ENCODE measurements around the gene VSTM2B. TPM values are rescaled to one million over a fixed set of nuclear protein-coding genes. Genes with fewer than 3 reads are reported as not detected.

Gene VSTM2B
- total RNA-seq, 1 experiment from 2014 or later: not detected

DNA sequence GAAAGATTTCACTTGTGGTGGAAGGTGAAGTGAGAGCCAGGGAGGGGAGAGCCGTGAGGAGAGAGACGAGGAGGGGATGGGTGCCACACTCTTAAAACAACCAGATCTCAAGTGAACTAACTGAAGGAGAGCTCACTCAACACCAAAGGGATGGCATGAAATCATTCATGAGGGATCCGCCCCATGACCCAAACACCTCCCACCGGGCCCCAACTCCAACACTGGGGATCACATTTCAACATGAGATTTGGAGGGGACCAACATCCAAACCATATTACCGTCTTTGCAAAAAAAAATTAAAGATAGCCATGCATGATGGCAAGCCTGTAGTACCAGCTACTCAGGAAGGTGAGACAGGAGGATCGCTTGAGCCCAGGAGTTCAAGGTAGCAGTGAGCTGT, 45.4 kb downstream of the VSTM2B start:
- H3K9ac ChIP-seq (ENCODE audit: low read length): no peak overlapping the region
- H3K9me2 ChIP-seq (replicated peaks; ENCODE audit: insufficient read depth, low read length): no peaks in the 10 kb centered on the region
- no peaks in the 10 kb centered on the region for H4K20me1 ChIP-seq (ENCODE audit: insufficient read depth, low read depth, low read length)
- no peaks in the 10 kb centered on the region for H3K4me1 ChIP-seq (ENCODE audit: low read length)
- H3K27me3 ChIP-seq (ENCODE audit: low read length): no peaks in the 10 kb centered on the region
- H3K27ac ChIP-seq (ENCODE audit: low read length): no peak overlapping the region
- H3K4me2 ChIP-seq (ENCODE audit: low read depth, low read length, poor library complexity, severe bottlenecking): no peak overlapping the region
- no peaks in the 10 kb centered on the region for H3K9me3 ChIP-seq (ENCODE audit: low read length)
- H2AFZ ChIP-seq (ENCODE audit: low read length): no peak overlapping the region
- no peak for DNase-seq
- no peaks in the 10 kb centered on the region for H3K79me2 ChIP-seq (ENCODE audit: low read length)
- no peak overlapping the region for H3K4me3 ChIP-seq (ENCODE audit: low read length)
- no peaks in the 10 kb centered on the region for H3K36me3 ChIP-seq (ENCODE audit: insufficient read depth, low read length)

- H3K9me2 ChIP-seq (replicated peaks; ENCODE audit: insufficient read depth, low read length): no peaks in the 10 kb centered on the region
- H3K36me3 ChIP-seq (ENCODE audit: insufficient read depth, low read length): no peaks in the 10 kb centered on the region
- H3K27me3 ChIP-seq (ENCODE audit: low read length): no peaks in the 10 kb centered on the region
- H3K4me2 ChIP-seq (ENCODE audit: low read depth, low read length, poor library complexity, severe bottlenecking): no peak overlapping the region
- DNase-seq: no peak
- H3K4me1 ChIP-seq (ENCODE audit: low read length): peaks cover 6% of the 10 kb centered on the region
- no peaks in the 10 kb centered on the region for H3K9me3 ChIP-seq (ENCODE audit: low read length)
- H3K9ac ChIP-seq (ENCODE audit: low read length): no peak overlapping the region
- no peak overlapping the region for H3K4me3 ChIP-seq (ENCODE audit: low read length)
- H3K27ac ChIP-seq (ENCODE audit: low read length): no peak overlapping the region
- H4K20me1 ChIP-seq (ENCODE audit: insufficient read depth, low read depth, low read length): no peaks in the 10 kb centered on the region
- H2AFZ ChIP-seq (ENCODE audit: low read length): no peak overlapping the region
- H3K79me2 ChIP-seq (ENCODE audit: low read length): no peaks in the 10 kb centered on the region
Measured at GRCh38 chr19:29573486-29573885, 47.7 kb downstream of the VSTM2B start.

GRCh38 chr19:29574510-29574909, 48.7 kb downstream of the VSTM2B start:
- Histone ChIP-seq H3K9ac (ENCODE audit: low read length) (no peak overlapping the region), H3K27me3 (ENCODE audit: low read length) (no peaks in the 10 kb centered on the region), H3K9me3 (ENCODE audit: low read length) (no peaks in the 10 kb centered on the region), H3K4me2 (ENCODE audit: low read depth, low read length, poor library complexity, severe bottlenecking) (no peak overlapping the region), H3K27ac (ENCODE audit: low read length) (no peak overlapping the region), H2AFZ (ENCODE audit: low read length) (no peak overlapping the region), H3K9me2 (replicated peaks; ENCODE audit: insufficient read depth, low read length) (no peaks in the 10 kb centered on the region), H3K4me3 (ENCODE audit: low read length) (no peak overlapping the region), H3K36me3 (ENCODE audit: insufficient read depth, low read length) (no peaks in the 10 kb centered on the region), H3K4me1 (ENCODE audit: low read length) (peaks cover 6% of the 10 kb centered on the region), H4K20me1 (ENCODE audit: insufficient read depth, low read depth, low read length) (no peaks in the 10 kb centered on the region), H3K79me2 (ENCODE audit: low read length) (no peaks in the 10 kb centered on the region)
- DNase-seq: no peak

- no peaks in the 10 kb centered on the region for H3K27me3 ChIP-seq (ENCODE audit: low read length)
- H3K9me3 ChIP-seq (ENCODE audit: low read length): no peaks in the 10 kb centered on the region
- H3K9ac ChIP-seq (ENCODE audit: low read length): no peak overlapping the region
- DNase-seq: no peak
- H3K4me3 ChIP-seq (ENCODE audit: low read length): no peak overlapping the region
- no peak overlapping the region for H2AFZ ChIP-seq (ENCODE audit: low read length)
- H4K20me1 ChIP-seq (ENCODE audit: insufficient read depth, low read depth, low read length): no peaks in the 10 kb centered on the region
- peak overlapping the region; percentile 16 for H3K4me2 ChIP-seq (ENCODE audit: low read depth, low read length, poor library complexity, severe bottlenecking)
- H3K4me1 ChIP-seq (ENCODE audit: low read length): peaks cover 6% of the 10 kb centered on the region
- H3K27ac ChIP-seq (ENCODE audit: low read length): no peak overlapping the region
- H3K36me3 ChIP-seq (ENCODE audit: insufficient read depth, low read length): no peaks in the 10 kb centered on the region
- no peaks in the 10 kb centered on the region for H3K79me2 ChIP-seq (ENCODE audit: low read length)
- no peaks in the 10 kb centered on the region for H3K9me2 ChIP-seq (replicated peaks; ENCODE audit: insufficient read depth, low read length)
Measured at GRCh38 chr19:29576046-29576606, 50.3 kb downstream of the VSTM2B start.

- Histone ChIP-seq H3K27ac (ENCODE audit: low read length) (no peak overlapping the region), H3K9me2 (replicated peaks; ENCODE audit: insufficient read depth, low read length) (no peaks in the 10 kb centered on the region), H3K4me1 (ENCODE audit: low read length) (peaks cover 6% of the 10 kb centered on the region), H3K9me3 (ENCODE audit: low read length) (no peaks in the 10 kb centered on the region), H4K20me1 (ENCODE audit: insufficient read depth, low read depth, low read length) (no peaks in the 10 kb centered on the region), H3K27me3 (ENCODE audit: low read length) (no peaks in the 10 kb centered on the region), H3K36me3 (ENCODE audit: insufficient read depth, low read length) (no peaks in the 10 kb centered on the region), H3K4me3 (ENCODE audit: low read length) (no peak overlapping the region), H3K79me2 (ENCODE audit: low read length) (no peaks in the 10 kb centered on the region), H2AFZ (ENCODE audit: low read length) (no peak overlapping the region), H3K9ac (ENCODE audit: low read length) (no peak overlapping the region), H3K4me2 (ENCODE audit: low read depth, low read length, poor library complexity, severe bottlenecking) (peak overlapping the region; percentile 16)
- no peak for DNase-seq
Measured at GRCh38 chr19:29576761-29577648, 51.2 kb downstream of the VSTM2B start.

DNA sequence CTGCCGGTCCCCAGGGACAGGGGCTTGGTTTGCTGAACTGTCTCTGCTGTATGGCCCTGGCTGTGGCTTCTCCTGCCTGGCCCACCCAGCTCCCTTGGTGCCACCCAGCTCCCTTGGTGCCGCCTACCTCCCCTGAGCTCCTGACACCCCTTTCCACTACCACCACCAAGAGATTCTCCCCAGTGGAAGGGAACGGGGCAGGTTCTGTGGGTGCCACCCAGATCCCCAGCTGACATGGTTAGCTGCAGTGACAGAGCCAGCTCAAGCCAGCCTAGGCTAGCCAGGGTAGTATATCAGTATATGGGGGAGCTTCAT, 51.8 kb downstream of the VSTM2B start:
- Histone ChIP-seq H3K4me1 (ENCODE audit: low read length) (peaks cover 6% of the 10 kb centered on the region), H3K9me3 (ENCODE audit: low read length) (no peaks in the 10 kb centered on the region), H3K36me3 (ENCODE audit: insufficient read depth, low read length) (no peaks in the 10 kb centered on the region), H3K9ac (ENCODE audit: low read length) (no peak overlapping the region), H2AFZ (ENCODE audit: low read length) (no peak overlapping the region), H3K27me3 (ENCODE audit: low read length) (no peaks in the 10 kb centered on the region), H3K9me2 (replicated peaks; ENCODE audit: insufficient read depth, low read length) (no peaks in the 10 kb centered on the region), H3K4me2 (ENCODE audit: low read depth, low read length, poor library complexity, severe bottlenecking) (no peak overlapping the region), H3K27ac (ENCODE audit: low read length) (no peak overlapping the region), H3K79me2 (ENCODE audit: low read length) (no peaks in the 10 kb centered on the region), H3K4me3 (ENCODE audit: low read length) (no peak overlapping the region), H4K20me1 (ENCODE audit: insufficient read depth, low read depth, low read length) (no peaks in the 10 kb centered on the region)
- no peak for DNase-seq

DNA sequence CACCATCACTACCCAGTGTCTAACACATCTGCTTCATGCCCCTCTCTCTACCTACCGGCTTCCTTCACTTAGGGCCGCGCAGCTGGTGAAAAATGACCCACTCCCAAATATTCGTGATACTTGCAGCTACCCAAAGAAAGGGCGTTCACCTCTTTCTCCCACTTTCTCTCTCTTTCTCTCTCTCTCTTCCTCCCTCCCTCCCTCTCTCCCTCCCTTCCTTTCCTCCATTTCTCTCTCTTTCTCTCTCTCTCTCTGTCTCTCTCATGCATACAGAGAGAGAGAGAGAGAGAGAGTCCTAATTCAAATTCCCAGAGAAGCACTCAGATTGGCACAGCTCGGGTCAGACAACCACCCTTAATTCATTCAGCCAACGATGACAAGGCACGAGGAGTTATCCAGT, 52.6 kb downstream of the VSTM2B start:
- Histone ChIP-seq H3K9me3 (ENCODE audit: low read length) (no peaks in the 10 kb centered on the region), H3K79me2 (ENCODE audit: low read length) (no peaks in the 10 kb centered on the region), H3K4me3 (ENCODE audit: low read length) (no peak overlapping the region), H3K9me2 (replicated peaks; ENCODE audit: insufficient read depth, low read length) (no peaks in the 10 kb centered on the region), H2AFZ (ENCODE audit: low read length) (no peak overlapping the region), H3K9ac (ENCODE audit: low read length) (no peak overlapping the region), H3K27me3 (ENCODE audit: low read length) (no peaks in the 10 kb centered on the region), H3K4me1 (ENCODE audit: low read length) (peaks cover 6% of the 10 kb centered on the region), H3K4me2 (ENCODE audit: low read depth, low read length, poor library complexity, severe bottlenecking) (no peak overlapping the region), H3K36me3 (ENCODE audit: insufficient read depth, low read length) (no peaks in the 10 kb centered on the region), H4K20me1 (ENCODE audit: insufficient read depth, low read depth, low read length) (no peaks in the 10 kb centered on the region), H3K27ac (ENCODE audit: low read length) (no peak overlapping the region)
- DNase-seq: no peak

DNA sequence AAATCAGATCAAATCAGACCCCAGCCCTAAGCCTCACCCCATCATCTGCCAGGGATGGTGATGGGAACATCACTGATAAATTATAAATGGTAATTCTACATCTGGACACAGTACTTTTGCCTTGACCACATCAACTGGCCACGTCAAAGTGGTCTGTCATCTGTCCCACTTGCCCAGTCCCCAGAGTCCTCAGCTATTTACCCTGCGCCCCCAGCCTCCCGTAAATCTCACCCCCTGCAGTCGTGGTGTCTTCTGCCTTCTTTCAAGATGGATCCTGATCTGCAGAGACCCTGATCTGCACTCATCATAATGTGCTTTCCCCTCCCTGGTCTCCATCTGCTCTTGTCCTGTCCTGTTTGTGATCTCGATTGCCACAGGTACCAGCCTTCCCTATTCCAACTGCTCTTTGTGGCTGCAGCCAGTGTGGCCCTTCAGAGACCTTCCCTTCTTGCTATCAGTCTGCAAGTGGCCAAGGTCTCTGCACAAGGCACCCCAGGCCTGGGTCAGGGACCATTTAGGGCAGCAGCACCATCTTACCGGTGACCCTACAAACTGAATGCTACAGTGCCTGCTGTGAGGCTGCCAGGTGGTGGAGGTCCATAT, 53.6 kb downstream of the VSTM2B start:
- Histone ChIP-seq H3K4me2 (ENCODE audit: low read depth, low read length, poor library complexity, severe bottlenecking) (no peak overlapping the region), H3K9ac (ENCODE audit: low read length) (no peak overlapping the region), H3K9me3 (ENCODE audit: low read length) (no peaks in the 10 kb centered on the region), H3K4me1 (ENCODE audit: low read length) (peaks cover 6% of the 10 kb centered on the region), H2AFZ (ENCODE audit: low read length) (no peak overlapping the region), H3K27me3 (ENCODE audit: low read length) (no peaks in the 10 kb centered on the region), H3K27ac (ENCODE audit: low read length) (no peak overlapping the region), H4K20me1 (ENCODE audit: insufficient read depth, low read depth, low read length) (no peaks in the 10 kb centered on the region), H3K79me2 (ENCODE audit: low read length) (no peaks in the 10 kb centered on the region), H3K4me3 (ENCODE audit: low read length) (no peak overlapping the region), H3K9me2 (replicated peaks; ENCODE audit: insufficient read depth, low read length) (no peaks in the 10 kb centered on the region), H3K36me3 (ENCODE audit: insufficient read depth, low read length) (no peaks in the 10 kb centered on the region)
- DNase-seq: no peak

Data from Karpas-422 (cell line).